ENCODE measurements around the gene AMELX.
A peak's percentile ranks its signal among the peaks of the same experiment; 100 is the strongest.

AMELX gene

DNA sequence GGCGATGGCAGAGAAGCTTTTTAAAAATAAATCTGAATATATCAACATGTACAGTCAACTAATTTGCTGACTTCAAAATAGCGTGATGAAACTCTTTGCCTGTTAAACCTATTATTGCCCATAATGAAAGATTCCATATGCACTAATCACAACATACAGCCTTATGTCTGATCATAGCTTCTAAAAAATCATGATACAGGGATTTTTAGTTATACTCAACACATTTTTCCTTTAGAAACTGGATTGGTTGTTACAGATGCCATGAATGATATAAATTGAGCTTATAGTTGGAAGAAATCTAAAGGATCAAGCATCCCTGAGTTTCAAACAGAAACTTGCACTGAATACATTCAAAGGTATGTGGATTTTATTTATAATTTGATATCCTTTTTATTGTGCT lies at the start of gene AMELX:
AMELX (plus strand) TSS at position 301 of the 400 bp plus-strand sequence. CDS start 1,376 bp downstream, outside the sequence.
- DNase-seq (ENCODE audit: low read depth) = no peak
- TF ChIP-seq, protein P1, sequence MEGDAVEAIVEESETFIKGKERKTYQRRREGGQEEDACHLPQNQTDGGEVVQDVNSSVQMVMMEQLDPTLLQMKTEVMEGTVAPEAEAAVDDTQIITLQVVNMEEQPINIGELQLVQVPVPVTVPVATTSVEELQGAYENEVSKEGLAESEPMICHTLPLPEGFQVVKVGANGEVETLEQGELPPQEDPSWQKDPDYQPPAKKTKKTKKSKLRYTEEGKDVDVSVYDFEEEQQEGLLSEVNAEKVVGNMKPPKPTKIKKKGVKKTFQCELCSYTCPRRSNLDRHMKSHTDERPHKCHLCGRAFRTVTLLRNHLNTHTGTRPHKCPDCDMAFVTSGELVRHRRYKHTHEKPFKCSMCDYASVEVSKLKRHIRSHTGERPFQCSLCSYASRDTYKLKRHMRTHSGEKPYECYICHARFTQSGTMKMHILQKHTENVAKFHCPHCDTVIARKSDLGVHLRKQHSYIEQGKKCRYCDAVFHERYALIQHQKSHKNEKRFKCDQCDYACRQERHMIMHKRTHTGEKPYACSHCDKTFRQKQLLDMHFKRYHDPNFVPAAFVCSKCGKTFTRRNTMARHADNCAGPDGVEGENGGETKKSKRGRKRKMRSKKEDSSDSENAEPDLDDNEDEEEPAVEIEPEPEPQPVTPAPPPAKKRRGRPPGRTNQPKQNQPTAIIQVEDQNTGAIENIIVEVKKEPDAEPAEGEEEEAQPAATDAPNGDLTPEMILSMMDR (IDR thresholded peaks at IDR 0.05; ENCODE audit: insufficient read depth, low read depth, low read length, missing control alignments) = no peak
- H3K4me3 ChIP-seq (ENCODE audit: low read length) = no peak within 1 kb of the TSS

DNA sequence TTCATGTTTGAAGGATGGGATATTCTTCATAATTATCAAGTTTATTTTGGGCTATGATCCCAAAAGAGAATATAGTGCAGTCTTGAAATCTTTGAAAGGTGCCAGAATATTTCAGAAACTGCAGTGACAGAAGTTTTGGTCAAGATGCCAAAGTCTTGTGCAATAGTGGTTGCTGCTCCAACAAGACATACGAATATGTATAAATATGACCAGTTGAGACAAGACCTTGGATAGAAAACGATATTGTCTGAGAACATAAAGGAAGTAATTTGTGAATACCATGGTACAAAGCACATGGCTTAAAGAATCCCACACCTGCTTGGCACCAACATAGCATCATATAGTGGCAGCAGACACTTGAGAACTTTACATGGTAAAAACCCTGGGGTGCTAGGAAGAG lies 48.6 kb upstream of the AMELX start:
- TF ChIP-seq, protein P1 (IDR thresholded peaks at IDR 0.05; ENCODE audit: insufficient read depth, low read depth, low read length, missing control alignments) = no peak
- DNase-seq (ENCODE audit: low read depth) = peak; percentile 76
- no peak overlapping the region for H3K4me3 ChIP-seq (ENCODE audit: low read length)

DNA sequence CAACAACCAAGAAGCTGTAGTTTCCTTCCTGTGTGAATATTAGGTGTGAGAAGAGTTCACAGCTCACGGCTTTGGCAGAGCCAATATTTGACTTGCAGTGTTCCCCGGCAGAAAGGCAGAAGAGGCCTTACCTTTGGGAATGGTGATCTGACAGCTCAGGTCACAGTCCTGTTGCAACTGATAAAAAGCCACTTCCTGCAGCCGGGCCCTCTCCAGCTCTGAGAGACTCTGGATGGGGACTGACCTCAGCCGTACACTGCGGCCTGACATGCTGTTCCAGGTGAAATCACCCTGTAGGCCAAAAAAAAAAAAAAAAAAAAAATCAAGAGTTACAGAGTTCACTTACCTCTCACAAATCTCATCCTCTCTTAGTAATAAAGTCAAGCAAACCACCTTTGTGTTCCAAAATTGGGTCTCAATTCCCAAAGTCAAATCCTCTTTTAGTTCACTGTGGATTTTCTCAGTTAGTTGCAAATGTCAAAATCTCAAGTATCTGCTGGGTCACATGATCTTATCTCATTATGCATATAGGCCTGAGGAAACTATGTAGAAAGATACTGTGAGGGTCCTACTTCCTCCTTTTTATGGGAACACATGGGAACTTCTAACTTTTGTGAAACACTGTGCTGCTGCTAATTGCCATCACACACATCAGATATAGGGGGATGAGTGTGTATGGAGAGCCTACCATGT lies 38.6 kb upstream of the AMELX start:
- H3K4me3 ChIP-seq (ENCODE audit: low read length) = no peak overlapping the region
- no peak for DNase-seq (ENCODE audit: low read depth)
- TF ChIP-seq, protein P1 (IDR thresholded peaks at IDR 0.05; ENCODE audit: insufficient read depth, low read depth, low read length, missing control alignments) = no peak

DNA sequence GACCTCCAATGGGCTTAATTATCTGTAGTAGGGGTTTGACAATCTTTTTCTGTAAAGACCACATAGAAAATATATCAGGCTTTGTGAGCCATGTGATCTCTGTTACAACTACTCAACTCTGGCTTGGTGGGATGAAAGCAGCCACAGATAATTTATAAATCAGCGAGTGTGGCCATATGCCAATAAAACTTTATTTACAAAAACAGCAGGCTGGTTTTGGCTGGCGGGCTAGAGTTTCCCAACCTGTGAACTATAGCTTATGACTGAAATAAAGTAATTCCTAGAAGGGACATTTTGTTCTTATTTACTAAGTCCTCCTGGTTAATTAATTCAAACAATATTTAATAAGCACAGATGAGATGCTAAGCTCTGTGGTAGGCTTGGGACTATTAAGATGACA lies 35.9 kb upstream of the AMELX start:
- TF ChIP-seq, protein P1 (IDR thresholded peaks at IDR 0.05; ENCODE audit: insufficient read depth, low read depth, low read length, missing control alignments) = no peak

DNA sequence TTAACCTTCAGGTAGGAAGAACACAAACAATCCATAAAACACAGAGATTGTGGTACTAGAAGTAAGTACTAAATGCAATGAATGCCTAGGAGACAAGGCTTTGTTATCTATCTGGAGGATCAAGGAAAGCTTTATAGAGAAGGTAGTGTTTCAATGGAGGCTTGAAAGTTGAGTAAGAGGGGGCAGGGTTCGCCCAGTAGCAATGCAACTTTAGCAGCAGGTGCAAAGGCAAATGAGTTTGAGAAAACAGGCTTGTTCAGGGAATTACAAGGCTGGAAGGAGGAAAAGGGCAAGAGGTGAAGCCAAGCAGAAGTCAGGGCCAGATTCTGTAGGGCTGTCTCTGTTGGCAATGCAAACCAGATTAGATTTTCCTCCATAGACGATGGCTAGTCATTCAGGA lies 35.5 kb upstream of the AMELX start:
- TF ChIP-seq, protein P1 (IDR thresholded peaks at IDR 0.05; ENCODE audit: insufficient read depth, low read depth, low read length, missing control alignments) = no peak
- no peak for DNase-seq (ENCODE audit: low read depth)
- no peak overlapping the region for H3K4me3 ChIP-seq (ENCODE audit: low read length)

More for the DNA sequence above, 35.9 kb upstream of the AMELX start:
- no peak for DNase-seq (ENCODE audit: low read depth)
- H3K4me3 ChIP-seq (ENCODE audit: low read length) = no peak overlapping the region

DNA sequence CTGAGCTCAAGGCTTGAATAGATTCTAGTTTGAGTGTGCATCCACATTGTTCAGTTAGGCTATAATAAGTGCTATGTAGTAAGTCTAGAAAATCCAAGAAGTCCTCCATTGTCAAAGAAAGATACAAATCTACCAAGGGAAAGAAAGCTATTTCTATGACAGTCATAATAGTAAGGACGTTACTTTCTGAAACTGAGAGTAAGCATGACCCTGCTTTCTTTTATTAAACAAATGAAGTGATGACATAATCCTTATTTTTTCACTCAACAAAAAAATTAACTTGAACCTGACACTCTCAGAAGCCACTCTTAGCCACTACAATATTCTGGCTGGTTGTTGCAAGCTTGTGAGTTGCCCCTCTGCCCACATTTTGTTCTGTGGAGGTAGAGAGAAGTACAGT lies 33.8 kb upstream of the AMELX start:
- TF ChIP-seq, protein P1 (IDR thresholded peaks at IDR 0.05; ENCODE audit: insufficient read depth, low read depth, low read length, missing control alignments) = no peak
- no peak overlapping the region for H3K4me3 ChIP-seq (ENCODE audit: low read length)
- no peak for DNase-seq (ENCODE audit: low read depth)

DNA sequence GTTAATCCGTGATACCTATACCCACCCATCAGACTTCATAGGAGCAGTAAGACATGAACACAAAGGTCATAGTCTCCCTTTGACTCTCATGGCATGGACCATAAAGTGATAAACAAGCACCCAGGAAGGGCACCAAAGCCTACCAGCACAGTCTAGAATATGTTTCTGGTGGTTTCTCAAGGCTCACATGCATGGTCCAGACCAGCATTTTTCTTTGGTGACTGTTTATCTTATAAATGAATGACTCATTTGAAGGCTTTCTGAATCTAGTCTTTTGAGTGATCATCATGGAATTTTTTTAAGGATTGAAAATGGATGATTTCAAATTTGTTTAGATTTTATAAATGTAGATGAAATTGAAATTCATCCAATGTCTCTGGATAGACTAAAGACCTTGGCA lies 32.0 kb upstream of the AMELX start:
- DNase-seq (ENCODE audit: low read depth) = peak; percentile 49
- TF ChIP-seq, protein P1 (IDR thresholded peaks at IDR 0.05; ENCODE audit: insufficient read depth, low read depth, low read length, missing control alignments) = no peak
- no peak overlapping the region for H3K4me3 ChIP-seq (ENCODE audit: low read length)

All from epithelial cell of esophagus (primary cell).